Epithelial cell of proximal tubule (primary cell): ENCODE data around the gene OR2T6. TPM values are rescaled to one million over a fixed set of nuclear protein-coding genes. Genes with fewer than 3 reads are reported as not detected.
"Not testable (repeated sequence)": the region's sequence is repeated elsewhere in the genome, so short reads cannot be mapped to it uniquely, and the experiment has no call there.

ENCODE experiments used
- DNase-seq: peaks from one replicate; pipeline ENCODE4 v3.0.0-alpha.2; 2011; ENCODE audit warnings: low read depth
- H3K4me3 ChIP-seq: 2 replicates; pipeline ENCODE4 v1.5.1; 2011; ENCODE audit warnings: low read depth, mild to moderate bottlenecking, low read length
- CTCF ChIP-seq: conservative IDR thresholded peaks from 2 replicates; pipeline ENCODE4 v1.5.1; 2012; ENCODE audit warnings: low read depth, mild to moderate bottlenecking, low read length
- total RNA-seq: library from RNA; depleted of rRNA; stranded (reverse); fragments of >200 nt; gene quantifications from 2 replicates; pipeline ENCODE4 v1.2.3, GENCODE V29; 2015

Gene OR2T6
- total RNA-seq, 1 donor from 2014 or later, result not detected

GRCh38 chr1:248404024-248404423 is 28.5 kb downstream of the OR2T6 start:
- no peak for TF ChIP-seq CTCF
- DNase-seq, result no peak
- H3K4me3 ChIP-seq, result no peak overlapping the region

GRCh38 chr1:248406721-248407692 is 31.5 kb downstream of the OR2T6 start:
- no peak overlapping the region for H3K4me3 ChIP-seq
- no peak for TF ChIP-seq CTCF

GRCh38 chr1:248416226-248416625 is 40.7 kb downstream of the OR2T6 start:
- H3K4me3 ChIP-seq, result no peak overlapping the region
- DNase-seq, result no peak
- TF ChIP-seq CTCF, result no peak

More at GRCh38 chr1:248406721-248407692, 31.5 kb downstream of the OR2T6 start:
- DNase-seq, result no peak

- H3K4me3 ChIP-seq, result no peak overlapping the region
- DNase-seq, result no peak
- TF ChIP-seq CTCF, result no peak
These were observed 42.3 kb downstream of the OR2T6 start for GRCh38 chr1:248417854-248418253.

- no peak for DNase-seq
- TF ChIP-seq CTCF, result no peak
- no peak overlapping the region for H3K4me3 ChIP-seq
These were observed 45.8 kb downstream of the OR2T6 start for GRCh38 chr1:248421384-248421783.

GRCh38 chr1:248427526-248428191 is 52.1 kb downstream of the OR2T6 start:
- not testable (repeated sequence) for H3K4me3 ChIP-seq, DNase-seq

- not testable (repeated sequence) for DNase-seq, H3K4me3 ChIP-seq
These were observed 52.6 kb downstream of the OR2T6 start for GRCh38 chr1:248428192-248428533.

- not testable (repeated sequence) for H3K4me3 ChIP-seq, DNase-seq
These were observed 56.1 kb downstream of the OR2T6 start for GRCh38 chr1:248431683-248432082.

- DNase-seq, H3K4me3 ChIP-seq: not testable (repeated sequence)
These were observed 56.7 kb downstream of the OR2T6 start for GRCh38 chr1:248432201-248432600.

GRCh38 chr1:248433811-248434415 is 58.4 kb downstream of the OR2T6 start:
- DNase-seq, H3K4me3 ChIP-seq: not testable (repeated sequence)

GRCh38 chr1:248434913-248435312 is 59.4 kb downstream of the OR2T6 start:
- H3K4me3 ChIP-seq, DNase-seq: not testable (repeated sequence)

- not testable (repeated sequence) for DNase-seq, H3K4me3 ChIP-seq
These were observed 60.8 kb downstream of the OR2T6 start for GRCh38 chr1:248436303-248436702.
